ENCODE results near the gene CHST4. TPM values are rescaled to one million over a fixed set of nuclear protein-coding genes. Genes with fewer than 3 reads are reported as not detected.

Gene CHST4
- polyA plus RNA-seq, 3 donors: not detected

GRCh38 chr16:71573387-71574094 is 47.3 kb downstream of the CHST4 start:
- no peak overlapping the region for H2AFZ ChIP-seq (ENCODE audit: insufficient read depth, low read depth, low read length, poor library complexity, severe bottlenecking)
- intact Hi-C loops (cut with micrococcal nuclease): no loop called here

GRCh38 chr16:71574702-71575101 is 48.5 kb downstream of the CHST4 start:
- no peaks in the 10 kb centered on the region for H3K4me1 Mint-ChIP-seq
- H4K20me1 ChIP-seq (ENCODE audit: insufficient read depth, low read length): no peaks in the 10 kb centered on the region
- H3K4me2 ChIP-seq (replicated peaks; ENCODE audit: extremely low read depth, low read length, poor library complexity, severe bottlenecking): no peak overlapping the region

More at GRCh38 chr16:71573387-71574094, 47.3 kb downstream of the CHST4 start:
- Histone ChIP-seq H3K27ac (ENCODE audit: low read depth in 1 of 2, low read length in 2 of 2) (no peak overlapping the region), H3K36me3 (replicated peaks in 1 of 2; ENCODE audit: control insufficient read depth in 1 of 2, insufficient read depth in 2 of 2, low read length in 2 of 2) (no peaks in the 10 kb centered on the region), H4K20me1 (ENCODE audit: insufficient read depth, low read length) (no peaks in the 10 kb centered on the region), H3K9me3 (replicated peaks in 1 of 2; ENCODE audit: control insufficient read depth in 1 of 2, insufficient read depth in 1 of 2, low read length in 2 of 2) (no peaks in the 10 kb centered on the region), H3K9ac (ENCODE audit: insufficient read depth, low read length, poor library complexity, severe bottlenecking) (no peak overlapping the region), H3K4me2 (replicated peaks; ENCODE audit: extremely low read depth, low read length, poor library complexity, severe bottlenecking) (no peak overlapping the region), H3K4me3 (replicated peaks in 1 of 3; ENCODE audit: low read depth in 2 of 3, low read length in 3 of 3) (no peak overlapping the region), H3K4me1 (ENCODE audit: control insufficient read depth in 1 of 2, insufficient read depth in 2 of 2, low read length in 2 of 2) (no peaks in the 10 kb centered on the region), H3K79me2 (ENCODE audit: insufficient read depth, low read length) (no peaks in the 10 kb centered on the region), H3K27me3 (ENCODE audit: control insufficient read depth in 2 of 2, insufficient read depth in 2 of 2, low read length in 2 of 2) (peaks cover 7 to 15% of the 10 kb centered on the region in 2 donors)
- peaks cover 22 to 40% (median 40%) of the 10 kb centered on the region in 3 donors for H3K27me3 Mint-ChIP-seq (ENCODE audit: low read depth in 3 of 3)
- DNase-seq: no peak
- no CpG with 5 or more reads among the region's 5 CpGs for WGBS (ENCODE audit: insufficient coverage)
- no peaks in the 10 kb centered on the region for H3K9me3 Mint-ChIP-seq
- H3K4me1 Mint-ChIP-seq: no peaks in the 10 kb centered on the region
- no peak for TF ChIP-seq CTCF (IDR thresholded peaks at IDR 0.05)
- no peak overlapping the region for H3K27ac Mint-ChIP-seq
- H3K36me3 Mint-ChIP-seq: no peaks in the 10 kb centered on the region
- H3K4me3 Mint-ChIP-seq: no peak overlapping the region

More at GRCh38 chr16:71574702-71575101, 48.5 kb downstream of the CHST4 start:
- Mint-ChIP-seq H3K36me3 (no peaks in the 10 kb centered on the region), H3K4me3 (no peak overlapping the region), H3K27me3 (ENCODE audit: low read depth in 3 of 3) (peaks cover 19 to 36% (median 32%) of the 10 kb centered on the region in 3 donors), H3K27ac (no peak overlapping the region), H3K9me3 (peaks cover 0 to 2% (median 0%) of the 10 kb centered on the region in 7 donors)
- TF ChIP-seq CTCF (IDR thresholded peaks at IDR 0.05): no peak
- DNase-seq: no peak
- Histone ChIP-seq H3K27me3 (ENCODE audit: control insufficient read depth in 2 of 2, insufficient read depth in 2 of 2, low read length in 2 of 2) (peaks cover 7 to 15% of the 10 kb centered on the region in 2 donors), H3K79me2 (ENCODE audit: insufficient read depth, low read length) (no peaks in the 10 kb centered on the region), H3K4me1 (ENCODE audit: control insufficient read depth in 1 of 2, insufficient read depth in 2 of 2, low read length in 2 of 2) (no peaks in the 10 kb centered on the region), H3K27ac (ENCODE audit: low read depth in 1 of 2, low read length in 2 of 2) (no peak overlapping the region), H3K36me3 (replicated peaks in 1 of 2; ENCODE audit: control insufficient read depth in 1 of 2, insufficient read depth in 2 of 2, low read length in 2 of 2) (no peaks in the 10 kb centered on the region), H3K9me3 (replicated peaks in 1 of 2; ENCODE audit: control insufficient read depth in 1 of 2, insufficient read depth in 1 of 2, low read length in 2 of 2) (no peaks in the 10 kb centered on the region), H3K9ac (ENCODE audit: insufficient read depth, low read length, poor library complexity, severe bottlenecking) (no peak overlapping the region), H3K4me3 (replicated peaks in 1 of 3; ENCODE audit: low read depth in 2 of 3, low read length in 3 of 3) (no peak overlapping the region), H2AFZ (ENCODE audit: insufficient read depth, low read depth, low read length, poor library complexity, severe bottlenecking) (no peak overlapping the region)
- intact Hi-C loops (cut with micrococcal nuclease): no loop called here

Measured in CD14-positive monocyte (primary cell).